Upper lobe of left lung (tissue), 4 donors: ENCODE results near the gene LRG1.

ENCODE experiments used
- EP300 ChIP-seq, 4 donors: sonication (generic); formaldehyde crosslinking; IDR thresholded peaks; one replicate each; pipeline ENCODE4 v1.5.1; 2017; ENCODE audit warnings: antibody characterized with exemption in 4 of 4, control low read depth in 2 of 4
- POLR2A ChIP-seq, 4 donors: fragments of 450-650 bp; IDR thresholded peaks; one replicate each; pipeline ENCODE4 v1.5.1; 2016 to 2017; ENCODE audit warnings: antibody characterized with exemption in 4 of 4, mild to moderate bottlenecking in 2 of 4
- POLR2AphosphoS5 ChIP-seq, 2 donors: sonication (generic); formaldehyde crosslinking; IDR thresholded peaks; one replicate each; pipeline ENCODE4 v1.5.1; 2017; ENCODE audit warnings: antibody characterized with exemption in 2 of 2
- TF ChIP-seq, protein P1 (sequence below), 6 experiments: fragments of 450-650 bp in 4 of 6; fragments of 200-600 bp in 2 of 6; sonication (generic) in 2 of 6; IDR thresholded peaks; one replicate each; pipeline ENCODE4 v1.5.1; 2016 to 2019; ENCODE audit warnings: antibody characterized with exemption in 6 of 6

GRCh38 chr19:4519172-4519496 is 20.7 kb downstream of the LRG1 start:
- TF ChIP-seq, protein P1, sequence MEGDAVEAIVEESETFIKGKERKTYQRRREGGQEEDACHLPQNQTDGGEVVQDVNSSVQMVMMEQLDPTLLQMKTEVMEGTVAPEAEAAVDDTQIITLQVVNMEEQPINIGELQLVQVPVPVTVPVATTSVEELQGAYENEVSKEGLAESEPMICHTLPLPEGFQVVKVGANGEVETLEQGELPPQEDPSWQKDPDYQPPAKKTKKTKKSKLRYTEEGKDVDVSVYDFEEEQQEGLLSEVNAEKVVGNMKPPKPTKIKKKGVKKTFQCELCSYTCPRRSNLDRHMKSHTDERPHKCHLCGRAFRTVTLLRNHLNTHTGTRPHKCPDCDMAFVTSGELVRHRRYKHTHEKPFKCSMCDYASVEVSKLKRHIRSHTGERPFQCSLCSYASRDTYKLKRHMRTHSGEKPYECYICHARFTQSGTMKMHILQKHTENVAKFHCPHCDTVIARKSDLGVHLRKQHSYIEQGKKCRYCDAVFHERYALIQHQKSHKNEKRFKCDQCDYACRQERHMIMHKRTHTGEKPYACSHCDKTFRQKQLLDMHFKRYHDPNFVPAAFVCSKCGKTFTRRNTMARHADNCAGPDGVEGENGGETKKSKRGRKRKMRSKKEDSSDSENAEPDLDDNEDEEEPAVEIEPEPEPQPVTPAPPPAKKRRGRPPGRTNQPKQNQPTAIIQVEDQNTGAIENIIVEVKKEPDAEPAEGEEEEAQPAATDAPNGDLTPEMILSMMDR (IDR thresholded peaks at IDR 0.05), result no peak
- TF ChIP-seq POLR2A (IDR thresholded peaks at IDR 0.05) (no peak), POLR2AphosphoS5 (IDR thresholded peaks at IDR 0.05) (no peak), EP300 (IDR thresholded peaks at IDR 0.05) (no peak)
